SIG-M5 treated with dmso at 0.1 percent for 504 hours (cell line): Measurements from ENCODE around the gene TLX3.
"Not testable (repeated sequence)": the region's sequence is repeated elsewhere in the genome, so short reads cannot be mapped to it uniquely, and the experiment has no call there.

Source experiments
- DNase-seq: peaks from one replicate; lab custom pipeline; 2025; ENCODE audit not compliant: unreplicated experiment; lab: John Stamatoyannopoulos, UW

The TLX3 gene

GRCh38 chr5:171308453-171309275 is at the start of gene TLX3:
TLX3 (plus strand) TSS chr5:171309248; CDS start chr5:171309366, 118 bp downstream.
- DNase-seq: no peak

GRCh38 chr5:171261361-171261760 is 47.7 kb upstream of the TLX3 start:
- no peak for DNase-seq

- no peak for DNase-seq
Observed at GRCh38 chr5:171261904-171262303, 47.1 kb upstream of the TLX3 start.

GRCh38 chr5:171263181-171263580 is 45.9 kb upstream of the TLX3 start:
- no peak for DNase-seq

GRCh38 chr5:171264843-171265242 is 44.2 kb upstream of the TLX3 start:
- DNase-seq: no peak

- no peak for DNase-seq
Observed at GRCh38 chr5:171268700-171269620, 40.1 kb upstream of the TLX3 start.

GRCh38 chr5:171269717-171270116 is 39.3 kb upstream of the TLX3 start:
- no peak for DNase-seq

GRCh38 chr5:171270136-171270535 is 38.9 kb upstream of the TLX3 start:
- DNase-seq: no peak

GRCh38 chr5:171271798-171272197 is 37.2 kb upstream of the TLX3 start:
- DNase-seq: no peak

GRCh38 chr5:171272996-171273970 is 35.8 kb upstream of the TLX3 start:
- DNase-seq: peak; percentile 63

- DNase-seq: no peak
Observed at GRCh38 chr5:171275841-171276544, 33.1 kb upstream of the TLX3 start.

- no peak for DNase-seq
Observed at GRCh38 chr5:171283753-171284152, 25.3 kb upstream of the TLX3 start.

- no peak for DNase-seq
Observed at GRCh38 chr5:171285465-171285864, 23.6 kb upstream of the TLX3 start.

GRCh38 chr5:171288066-171288465 is 21.0 kb upstream of the TLX3 start:
- DNase-seq: no peak

GRCh38 chr5:171291371-171291770 is 17.7 kb upstream of the TLX3 start:
- DNase-seq: no peak

- DNase-seq: no peak
Observed at GRCh38 chr5:171295299-171295698, 13.7 kb upstream of the TLX3 start.

GRCh38 chr5:171295801-171296200 is 13.2 kb upstream of the TLX3 start:
- no peak for DNase-seq

- not testable (repeated sequence) for DNase-seq
Observed at GRCh38 chr5:171297941-171298340, 11.1 kb upstream of the TLX3 start.

- DNase-seq: no peak
Observed at GRCh38 chr5:171299228-171299627, 9.8 kb upstream of the TLX3 start.

- DNase-seq: no peak
Observed at GRCh38 chr5:171299851-171300250, 9.2 kb upstream of the TLX3 start.
